H9 (cell line): Measurements from ENCODE around the gene ACOXL. TPM values are rescaled to one million over a fixed set of nuclear protein-coding genes. Genes with fewer than 3 reads are reported as not detected.

ENCODE experiments used
- DNase-seq: peaks from one replicate; pipeline ENCODE4 v3.0.0-alpha.2; 2017
- H2AFZ ChIP-seq: one replicate; pipeline ENCODE4 v1.6.1; 2013; ENCODE audit warnings: mild to moderate bottlenecking, low read length, control low read depth, moderate library complexity
- H2AK5ac ChIP-seq: 2 replicates; pipeline ENCODE4 v1.6.1; 2013; ENCODE audit warnings: low read length, control low read depth, mixed read lengths; ENCODE audit not compliant: insufficient read length
- H2BK120ac ChIP-seq: one replicate; pipeline ENCODE4 v1.6.1; 2013; ENCODE audit warnings: low read depth, mild to moderate bottlenecking, low read length, control low read depth, inconsistent platforms; ENCODE audit not compliant: poor library complexity, severe bottlenecking
- H2BK12ac ChIP-seq: 2 replicates; pipeline ENCODE4 v1.6.1; 2013; ENCODE audit warnings: low read length, control low read depth, mixed read lengths, low read depth; ENCODE audit not compliant: insufficient read length
- H2BK15ac ChIP-seq: 2 replicates; pipeline ENCODE4 v1.6.1; 2013; ENCODE audit warnings: low read depth, low read length, control low read depth
- H2BK20ac ChIP-seq: one replicate; pipeline ENCODE4 v1.6.1; 2013; ENCODE audit warnings: low read depth, mild to moderate bottlenecking, low read length, control low read depth, inconsistent platforms; ENCODE audit not compliant: poor library complexity, severe bottlenecking
- H2BK5ac ChIP-seq: 2 replicates; pipeline ENCODE4 v1.6.1; 2013; ENCODE audit warnings: low read length, control low read depth, mixed read lengths; ENCODE audit not compliant: insufficient read length
- H3K14ac ChIP-seq: 2 replicates; pipeline ENCODE4 v1.6.1; 2013; ENCODE audit warnings: low read length, control low read depth; ENCODE audit not compliant: insufficient read depth
- H3K18ac ChIP-seq: 2 replicates; pipeline ENCODE4 v1.6.1; 2013; ENCODE audit warnings: low read depth, mild to moderate bottlenecking, mixed read lengths, low read length, control low read depth; ENCODE audit not compliant: insufficient read length
- H3K23ac ChIP-seq: 2 replicates; pipeline ENCODE4 v1.6.1; 2013; ENCODE audit warnings: low read length, control low read depth, mixed read lengths, low read depth; ENCODE audit not compliant: insufficient read length
- H3K23me2 ChIP-seq: 2 replicates; pipeline ENCODE4 v1.6.1; 2013; ENCODE audit warnings: low read depth, mild to moderate bottlenecking, mixed read lengths, low read length, control low read depth; ENCODE audit not compliant: insufficient read length, poor library complexity, severe bottlenecking
- H3K27ac ChIP-seq: 2 replicates; pipeline ENCODE4 v1.5.1; 2013; ENCODE audit warnings: low read length, control low read depth, mixed read lengths, low read depth; ENCODE audit not compliant: insufficient read length
- H3K27me3 ChIP-seq: 2 replicates; pipeline ENCODE4 v1.6.1; 2013; ENCODE audit warnings: low read length, control low read depth, inconsistent platforms; ENCODE audit not compliant: insufficient read depth
- H3K4ac ChIP-seq: 2 replicates; pipeline ENCODE4 v1.6.1; 2013; ENCODE audit warnings: low read depth, mild to moderate bottlenecking, control low read depth, inconsistent platforms, low read length, moderate library complexity
- H3K4me1 ChIP-seq: 2 replicates; pipeline ENCODE4 v1.6.1; 2013; ENCODE audit warnings: low read length, control low read depth, inconsistent platforms; ENCODE audit not compliant: insufficient read depth
- H3K4me2 ChIP-seq: 2 replicates; pipeline ENCODE4 v1.6.1; 2013; ENCODE audit warnings: low read length, control low read depth, mixed read lengths; ENCODE audit not compliant: insufficient read length, insufficient read depth
- H3K56ac ChIP-seq: 2 replicates; pipeline ENCODE4 v1.6.1; 2013; ENCODE audit warnings: low read depth, mild to moderate bottlenecking, mixed read lengths, low read length, control low read depth; ENCODE audit not compliant: insufficient read length
- H3K79me1 ChIP-seq: 2 replicates; pipeline ENCODE4 v1.6.1; 2013; ENCODE audit warnings: low read depth, mild to moderate bottlenecking, moderate library complexity, low read length, control low read depth, inconsistent platforms; ENCODE audit not compliant: insufficient read depth, poor library complexity, severe bottlenecking
- H3K79me2 ChIP-seq: 2 replicates; pipeline ENCODE4 v1.6.1; 2013; ENCODE audit warnings: low read length, control low read depth, inconsistent platforms; ENCODE audit not compliant: insufficient read depth
- H3K9ac ChIP-seq: 2 replicates; pipeline ENCODE4 v1.6.1; 2013; ENCODE audit warnings: low read length, control low read depth, mixed read lengths; ENCODE audit not compliant: insufficient read length; ENCODE audit errors: extremely low read depth
- H3K9me3 ChIP-seq: one replicate; pipeline ENCODE4 v1.6.1; 2013; ENCODE audit warnings: low read depth, low read length, inconsistent platforms; ENCODE audit not compliant: control insufficient read depth
- H3T11ph ChIP-seq: one replicate; pipeline ENCODE4 v1.6.1; 2013; ENCODE audit warnings: mild to moderate bottlenecking, low read length, control low read depth, inconsistent platforms
- H4K20me1 ChIP-seq: one replicate; pipeline ENCODE4 v1.6.1; 2013; ENCODE audit not compliant: control insufficient read depth, insufficient read length, insufficient read depth
- H4K5ac ChIP-seq: 2 replicates; pipeline ENCODE4 v1.6.1; 2013; ENCODE audit warnings: low read depth, mild to moderate bottlenecking, mixed read lengths, low read length, control low read depth; ENCODE audit not compliant: insufficient read length
- H4K8ac ChIP-seq: replicated peaks from 2 replicates; pipeline ENCODE4 v1.6.1; 2013; ENCODE audit warnings: low read length, control low read depth, mixed read lengths, low read depth; ENCODE audit not compliant: insufficient read length
- H4K91ac ChIP-seq: 2 replicates; pipeline ENCODE4 v1.6.1; 2013; ENCODE audit warnings: low read depth, mild to moderate bottlenecking, moderate library complexity, mixed read lengths, low read length, control low read depth; ENCODE audit not compliant: insufficient read length
- H3K27ac Mint-ChIP-seq, 3 experiments: 2 replicates in 2 of 3; 3 replicates in 1 of 3; pipeline ENCODE4 v1.8.0; 2020 to 2021; ENCODE audit warnings: mixed read lengths in 3 of 3, mild to moderate bottlenecking in 1 of 3, moderate library complexity in 1 of 3
- H3K27me3 Mint-ChIP-seq: 2 replicates; pipeline ENCODE4 v1.8.0; 2021; ENCODE audit warnings: low read depth, mild to moderate bottlenecking, moderate library complexity, mixed read lengths
- H3K36me3 Mint-ChIP-seq, 3 experiments: 2 replicates in 2 of 3; 3 replicates in 1 of 3; pipeline ENCODE4 v1.8.0; 2020 to 2021; ENCODE audit warnings: low read depth in 3 of 3, mixed read lengths in 3 of 3; ENCODE audit not compliant: insufficient read depth in 1 of 3
- H3K4me1 Mint-ChIP-seq, 2 experiments: 2 replicates each; pipeline ENCODE4 v1.8.0; 2020; ENCODE audit warnings: mixed read lengths in 2 of 2
- H3K4me3 Mint-ChIP-seq, 2 experiments: 2 replicates in 1 of 2; 3 replicates in 1 of 2; pipeline ENCODE4 v1.8.0; 2020 to 2021; ENCODE audit warnings: mild to moderate bottlenecking in 2 of 2, mixed read lengths in 2 of 2, moderate library complexity in 1 of 2
- H3K9me3 Mint-ChIP-seq, 2 experiments: 2 replicates in 1 of 2; 3 replicates in 1 of 2; pipeline ENCODE4 v1.8.0; 2020; ENCODE audit warnings: mild to moderate bottlenecking in 2 of 2, mixed read lengths in 2 of 2, moderate library complexity in 1 of 2
- WGBS: extraction: QIAGEN DNeasy Blood & Tissue Kit; methylation state at CpG from one replicate; pipeline ENCODE4 v1.1.7; 2013; ENCODE audit warnings: missing lambda C conversion rate, low lambda C conversion rate, mixed read lengths; ENCODE audit not compliant: insufficient read length; ENCODE audit errors: extremely low coverage; 5-methylcytosine and 5-hydroxymethylcytosine counted together
- total RNA-seq: library from RNA; stranded (reverse); gene quantifications from 2 replicates; pipeline ENCODE4 v1.2.1, GENCODE V29; 2021
- TF ChIP-seq, protein P1 (sequence below): fragments of 200-600 bp; sonication (generic); conservative IDR thresholded peaks from 3 replicates; pipeline ENCODE4 v1.8.0; 2021; ENCODE audit warnings: antibody characterized with exemption, mild to moderate bottlenecking

ACOXL gene
- total RNA-seq, 1 experiment from 2014 or later, result 37.6 TPM

DNA sequence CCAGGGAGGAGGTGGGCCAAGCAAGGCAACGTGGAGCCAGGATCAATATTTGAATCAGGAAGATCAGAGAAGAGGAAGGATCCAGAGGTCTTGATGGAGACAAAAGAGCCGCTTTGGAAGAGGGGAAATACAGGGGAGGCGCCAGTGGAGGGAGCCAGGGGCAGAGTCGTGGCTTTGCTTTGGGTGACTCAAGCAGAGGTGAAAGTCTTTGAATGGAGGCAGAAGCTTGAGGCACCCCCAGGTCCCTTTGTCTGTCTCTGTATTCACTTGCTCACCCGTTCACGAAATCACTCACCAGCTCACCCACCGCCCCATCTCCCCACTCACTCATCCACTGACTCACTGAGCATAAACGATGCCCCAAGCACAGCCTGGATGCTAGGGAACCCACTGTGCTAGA, 134.1 kb downstream of the ACOXL start:
- Histone ChIP-seq H3K79me1 (no peaks in the 10 kb centered on the region), H3K9ac (no peak overlapping the region), H3K4ac (no peak overlapping the region), H3K4me2 (no peak overlapping the region), H3T11ph (no peak overlapping the region), H3K79me2 (no peaks in the 10 kb centered on the region), H3K27me3 (no peaks in the 10 kb centered on the region), H4K8ac (no peak overlapping the region), H2BK15ac (no peak overlapping the region), H2BK120ac (no peak overlapping the region), H2BK12ac (no peak overlapping the region), H3K27ac (no peak overlapping the region), H4K20me1 (no peaks in the 10 kb centered on the region), H4K5ac (no peak overlapping the region), H3K23me2 (no peaks in the 10 kb centered on the region), H2AFZ (no peak overlapping the region), H2BK20ac (no peak overlapping the region), H3K4me1 (peaks cover 4% of the 10 kb centered on the region; the same call in 1 of the 2 replicates), H3K56ac (no peak overlapping the region), H4K91ac (no peak overlapping the region), H3K23ac (no peak overlapping the region), H2BK5ac (no peak overlapping the region), H3K18ac (no peak overlapping the region), H3K9me3 (no peaks in the 10 kb centered on the region), H3K14ac (no peak overlapping the region), H2AK5ac (no peak overlapping the region)
- H3K27me3 Mint-ChIP-seq, result no peaks in the 10 kb centered on the region
- TF ChIP-seq, protein P1, sequence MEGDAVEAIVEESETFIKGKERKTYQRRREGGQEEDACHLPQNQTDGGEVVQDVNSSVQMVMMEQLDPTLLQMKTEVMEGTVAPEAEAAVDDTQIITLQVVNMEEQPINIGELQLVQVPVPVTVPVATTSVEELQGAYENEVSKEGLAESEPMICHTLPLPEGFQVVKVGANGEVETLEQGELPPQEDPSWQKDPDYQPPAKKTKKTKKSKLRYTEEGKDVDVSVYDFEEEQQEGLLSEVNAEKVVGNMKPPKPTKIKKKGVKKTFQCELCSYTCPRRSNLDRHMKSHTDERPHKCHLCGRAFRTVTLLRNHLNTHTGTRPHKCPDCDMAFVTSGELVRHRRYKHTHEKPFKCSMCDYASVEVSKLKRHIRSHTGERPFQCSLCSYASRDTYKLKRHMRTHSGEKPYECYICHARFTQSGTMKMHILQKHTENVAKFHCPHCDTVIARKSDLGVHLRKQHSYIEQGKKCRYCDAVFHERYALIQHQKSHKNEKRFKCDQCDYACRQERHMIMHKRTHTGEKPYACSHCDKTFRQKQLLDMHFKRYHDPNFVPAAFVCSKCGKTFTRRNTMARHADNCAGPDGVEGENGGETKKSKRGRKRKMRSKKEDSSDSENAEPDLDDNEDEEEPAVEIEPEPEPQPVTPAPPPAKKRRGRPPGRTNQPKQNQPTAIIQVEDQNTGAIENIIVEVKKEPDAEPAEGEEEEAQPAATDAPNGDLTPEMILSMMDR, result peak; percentile 28; the same call in 2 of the 3 replicates
- H3K27ac Mint-ChIP-seq, result peak overlapping the region; percentile 52 to 86 (median 60); a peak in 5 of 7 replicates
- no peak overlapping the region for H3K4me3 Mint-ChIP-seq
- H3K9me3 Mint-ChIP-seq, result no peaks in the 10 kb centered on the region
- WGBS, result no CpG with 5 or more reads among the region's 8 CpGs
- peaks cover 2 to 17% (median 14%) of the 10 kb centered on the region in 3 experiments; a peak in 5 of 7 replicates for H3K36me3 Mint-ChIP-seq
- DNase-seq, result no peak
- peaks cover 28 to 55% of the 10 kb centered on the region in 2 experiments for H3K4me1 Mint-ChIP-seq
